Muscle of leg (tissue), 11 donors: ENCODE measurements around the gene C1QL1. TPM values are rescaled to one million over a fixed set of nuclear protein-coding genes. Genes with fewer than 3 reads are reported as not detected.
A peak's percentile ranks its signal among the peaks of the same experiment; 100 is the strongest.

Source experiments
- DNase-seq: peaks from one replicate; pipeline ENCODE4 v3.0.0; 2013
- H3K27ac ChIP-seq: one replicate; pipeline ENCODE4 v1.5.1; 2013; ENCODE audit warnings: mild to moderate bottlenecking, low read length, control low read depth
- H3K27me3 ChIP-seq: one replicate; pipeline ENCODE4 v1.6.1; 2013; ENCODE audit warnings: low read length; ENCODE audit not compliant: control insufficient read depth, insufficient read depth
- H3K36me3 ChIP-seq: one replicate; pipeline ENCODE4 v1.6.1; 2013; ENCODE audit warnings: low read length; ENCODE audit not compliant: control insufficient read depth, insufficient read depth
- H3K4me1 ChIP-seq: one replicate; pipeline ENCODE4 v1.6.1; 2013; ENCODE audit warnings: low read length; ENCODE audit not compliant: control insufficient read depth, insufficient read depth
- H3K4me3 ChIP-seq: one replicate; pipeline ENCODE4 v1.5.1; 2013; ENCODE audit warnings: low read length, control low read depth
- H3K9me3 ChIP-seq: replicated peaks from 2 replicates; pipeline ENCODE4 v1.6.1; 2013; ENCODE audit warnings: low read depth, low read length; ENCODE audit not compliant: control insufficient read depth
- WGBS: methylation state at CpG from one replicate; pipeline ENCODE4 v1.1.5; 2013; ENCODE audit warnings: missing lambda C conversion rate; ENCODE audit not compliant: insufficient coverage; 5-methylcytosine and 5-hydroxymethylcytosine counted together
- polyA plus RNA-seq, 8 donors: library from polyadenylated mRNA; unstranded; fragments of 120-200 nt; gene quantifications; one replicate each; pipeline versions ENCODE4 v1.2.1 to v1.2.3, GENCODE V29; 2013; ENCODE audit warnings: inconsistent platforms in 1 of 8, low replicate concordance in 1 of 8; ENCODE audit not compliant: insufficient read length in 8 of 8, insufficient read depth in 1 of 8
- total RNA-seq: library from RNA; stranded (reverse); fragments of 120-200 nt; gene quantifications from one replicate; pipeline ENCODE4 v1.2.4, GENCODE V29; 2013

Gene C1QL1
- total and polyA plus RNA-seq, 9 donors: 0.82 to 11.1 (median 2.5) TPM

DNA sequence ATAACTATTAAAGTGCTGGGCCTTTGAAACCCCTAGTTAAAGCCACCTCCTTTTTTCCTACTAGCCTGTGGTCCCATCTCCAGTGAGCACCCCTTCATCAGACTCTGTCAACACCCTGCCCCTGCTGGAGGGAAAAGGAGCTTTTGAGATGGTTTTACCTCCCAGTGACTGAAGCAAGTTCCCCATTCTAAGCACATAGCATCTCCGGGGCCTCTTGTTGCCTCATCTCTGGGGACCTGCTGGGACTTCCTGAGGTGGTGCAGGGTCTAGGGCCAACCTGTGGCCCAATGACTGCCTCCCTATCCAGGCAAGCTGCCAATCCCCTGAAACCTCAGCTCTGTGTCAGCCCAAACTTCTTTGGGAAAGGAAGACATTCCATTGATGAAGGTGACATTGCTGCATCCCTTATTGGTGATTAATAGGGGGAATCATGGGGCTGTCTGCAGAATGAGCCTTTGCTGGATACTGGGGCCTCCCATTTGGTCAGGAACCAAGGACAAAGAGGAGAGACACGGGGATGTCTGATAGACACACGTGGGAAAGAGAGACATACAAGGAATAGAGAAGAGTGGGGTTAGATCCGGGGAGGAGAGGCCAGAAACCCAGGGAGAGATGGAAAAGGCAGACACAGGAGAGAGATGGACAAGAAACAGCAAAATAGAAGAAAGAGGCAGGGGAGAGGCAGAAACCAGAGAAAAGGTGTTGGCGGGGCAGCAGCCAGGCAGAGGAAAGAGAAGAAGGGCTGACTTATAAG, 2.4 kb downstream of the C1QL1 start:
- Histone ChIP-seq H3K4me3 (no peak overlapping the region), H3K27me3 (peaks cover 77% of the 10 kb centered on the region), H3K4me1 (peaks cover 31% of the 10 kb centered on the region), H3K36me3 (no peaks in the 10 kb centered on the region), H3K9me3 (no peaks in the 10 kb centered on the region), H3K27ac (no peak overlapping the region)
- 57% methylated on average over 4 of the region's 5 CpGs for WGBS
- DNase-seq: no peak

DNA sequence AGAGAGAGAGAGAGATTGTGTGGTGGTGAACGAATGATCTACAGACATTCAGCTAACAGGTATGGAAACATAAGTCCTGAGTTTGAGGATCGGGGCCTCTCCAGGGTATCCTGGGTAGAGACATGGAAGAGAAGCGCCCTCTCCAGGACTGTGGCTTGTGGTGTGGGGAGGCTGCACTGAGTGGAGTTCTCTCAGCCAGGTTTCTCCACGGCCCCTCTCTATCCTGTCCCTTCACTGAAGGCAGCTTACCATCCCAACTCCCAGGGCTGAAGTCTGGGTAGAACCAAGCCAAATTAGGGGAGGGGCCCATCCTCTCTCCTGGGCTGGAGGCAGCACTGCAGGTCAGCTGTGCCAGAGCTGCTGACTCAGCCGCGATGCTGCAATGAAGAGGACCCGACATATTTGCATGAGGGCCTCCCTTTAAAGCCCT, 6.2 kb downstream of the C1QL1 start:
- Histone ChIP-seq H3K27ac (no peak overlapping the region), H3K27me3 (peaks cover 70% of the 10 kb centered on the region), H3K4me1 (peaks cover 25% of the 10 kb centered on the region), H3K4me3 (no peak overlapping the region), H3K9me3 (no peaks in the 10 kb centered on the region), H3K36me3 (no peaks in the 10 kb centered on the region)
- no peak for DNase-seq
- WGBS: no CpG with 5 or more reads among the region's 7 CpGs

DNA sequence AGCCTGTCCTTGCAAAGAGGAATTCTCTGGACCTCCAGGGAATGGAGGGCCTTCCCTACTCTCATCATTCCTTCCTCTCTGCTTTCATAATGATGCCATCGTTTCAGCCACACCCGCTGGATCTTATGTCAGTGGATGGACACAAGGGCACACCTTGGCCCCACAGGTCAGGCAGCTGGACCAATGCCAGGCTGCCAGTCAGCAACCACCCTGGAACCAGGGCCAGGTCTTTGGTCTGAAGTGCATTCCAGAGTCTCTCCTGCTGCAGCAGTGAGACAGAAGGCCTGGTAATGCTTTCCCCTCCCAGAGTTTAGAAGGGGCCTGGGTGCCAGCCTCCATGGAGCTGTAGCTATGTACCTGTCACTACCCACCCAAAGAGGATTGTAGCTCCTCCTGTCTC, 7.4 kb downstream of the C1QL1 start:
- 56% methylated on average over 2 of the region's 2 CpGs for WGBS
- no peak for DNase-seq
- Histone ChIP-seq H3K4me3 (no peak overlapping the region), H3K36me3 (no peaks in the 10 kb centered on the region), H3K27ac (no peak overlapping the region), H3K4me1 (peaks cover 17% of the 10 kb centered on the region), H3K27me3 (peaks cover 64% of the 10 kb centered on the region), H3K9me3 (no peaks in the 10 kb centered on the region)

GRCh38 chr17:44959821-44960531, 8.1 kb downstream of the C1QL1 start:
- H3K4me3 ChIP-seq: peak overlapping the region; percentile 19
- H3K9me3 ChIP-seq: no peaks in the 10 kb centered on the region
- 3% methylated on average over 38 of the region's 56 CpGs for WGBS
- no peak for DNase-seq
- no peaks in the 10 kb centered on the region for H3K36me3 ChIP-seq
- peaks cover 17% of the 10 kb centered on the region for H3K4me1 ChIP-seq
- H3K27me3 ChIP-seq: peaks cover 63% of the 10 kb centered on the region
- no peak overlapping the region for H3K27ac ChIP-seq

DNA sequence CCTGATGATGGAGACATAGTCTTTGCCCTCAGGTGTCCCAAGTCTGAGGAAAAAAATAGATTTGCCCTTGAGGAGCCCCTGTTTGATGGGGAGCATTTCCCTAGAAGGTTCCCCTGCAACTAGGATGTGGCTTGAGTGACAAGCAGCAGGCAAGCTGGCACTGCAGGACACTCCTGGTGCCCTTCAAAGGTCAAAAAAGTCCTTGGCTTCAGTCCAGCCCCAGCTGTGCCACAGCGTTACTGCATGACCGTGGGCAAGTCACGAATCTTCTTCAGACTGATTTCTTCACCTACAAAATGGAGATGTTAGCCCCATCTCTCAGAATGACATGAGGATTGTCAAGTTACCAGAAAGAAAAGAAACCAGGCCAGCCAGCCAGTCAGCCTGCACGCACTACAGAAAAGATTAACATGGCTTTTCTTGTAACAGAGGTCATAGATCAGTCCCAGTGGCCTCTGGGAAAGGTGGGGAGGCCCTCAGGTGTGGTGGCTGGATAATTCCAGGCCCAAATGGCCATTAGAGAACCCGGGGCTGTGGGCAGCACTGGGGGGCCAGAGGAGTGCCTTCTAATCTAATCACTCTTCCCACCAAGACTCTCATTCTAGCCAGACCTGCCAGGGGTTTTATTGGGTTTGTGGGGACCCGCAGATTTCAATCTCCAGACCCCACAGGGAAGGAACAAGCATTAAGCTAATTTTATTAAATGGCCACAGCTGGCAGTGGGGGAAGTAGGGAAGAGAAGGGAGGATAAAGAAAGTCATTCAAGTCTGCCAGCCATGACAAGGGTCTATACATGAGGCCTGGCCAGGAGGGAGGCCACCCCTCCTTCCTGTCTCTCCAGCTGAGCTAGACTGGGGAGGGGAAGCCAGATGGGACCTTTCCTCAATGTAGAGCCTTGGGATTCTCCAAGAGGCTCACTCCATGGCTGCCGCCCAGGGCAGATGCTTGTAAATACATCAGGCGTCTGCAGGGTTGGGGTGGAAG, 10.8 kb downstream of the C1QL1 start:
- Histone ChIP-seq H3K27me3 (peaks cover 52% of the 10 kb centered on the region), H3K36me3 (no peaks in the 10 kb centered on the region), H3K4me3 (no peak overlapping the region), H3K4me1 (peaks cover 17% of the 10 kb centered on the region), H3K27ac (no peak overlapping the region), H3K9me3 (no peaks in the 10 kb centered on the region)
- 76% methylated on average over 5 of the region's 8 CpGs for WGBS
- no peak for DNase-seq

DNA sequence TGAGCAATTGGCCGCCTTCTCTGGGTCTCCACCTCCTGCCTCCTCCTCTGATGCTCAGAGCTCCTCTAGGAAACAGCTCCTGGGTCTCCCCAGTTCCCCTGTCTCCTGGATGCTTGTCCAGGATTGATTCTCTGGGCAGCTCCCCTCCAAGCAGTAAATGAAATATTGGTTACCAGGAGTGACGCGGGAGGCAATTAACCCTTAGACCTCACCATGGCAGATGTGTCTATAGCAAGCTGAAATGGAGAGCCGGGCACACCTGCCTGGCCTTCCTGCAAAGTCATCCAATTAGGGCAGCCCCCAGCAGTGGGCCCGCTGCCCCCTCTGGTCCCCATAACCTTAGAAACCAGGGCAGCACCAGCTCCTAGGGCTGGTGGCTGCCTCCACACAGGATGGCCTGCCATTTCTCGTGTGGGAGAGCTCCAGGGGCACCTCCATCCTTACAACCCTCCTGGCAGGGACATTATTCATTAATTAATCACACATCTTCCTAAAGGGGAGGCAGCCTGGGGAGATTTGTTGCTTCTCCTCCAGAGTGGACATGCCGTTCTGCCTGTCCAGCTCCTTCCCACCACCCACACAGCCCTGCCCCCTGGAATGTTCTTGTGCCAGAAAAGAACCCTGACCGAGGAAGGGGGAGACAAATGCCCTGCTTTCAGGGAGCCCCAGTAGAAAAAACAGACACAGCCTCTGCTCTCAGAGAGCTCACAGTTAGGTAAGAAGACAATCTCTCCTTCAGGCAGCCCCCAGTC, 12.3 kb downstream of the C1QL1 start:
- WGBS: 46% methylated on average over 7 of the region's 8 CpGs
- no peak for DNase-seq
- Histone ChIP-seq H3K4me3 (no peak overlapping the region), H3K4me1 (peaks cover 16% of the 10 kb centered on the region), H3K36me3 (no peaks in the 10 kb centered on the region), H3K27me3 (peaks cover 45% of the 10 kb centered on the region), H3K9me3 (no peaks in the 10 kb centered on the region), H3K27ac (no peak overlapping the region)

DNA sequence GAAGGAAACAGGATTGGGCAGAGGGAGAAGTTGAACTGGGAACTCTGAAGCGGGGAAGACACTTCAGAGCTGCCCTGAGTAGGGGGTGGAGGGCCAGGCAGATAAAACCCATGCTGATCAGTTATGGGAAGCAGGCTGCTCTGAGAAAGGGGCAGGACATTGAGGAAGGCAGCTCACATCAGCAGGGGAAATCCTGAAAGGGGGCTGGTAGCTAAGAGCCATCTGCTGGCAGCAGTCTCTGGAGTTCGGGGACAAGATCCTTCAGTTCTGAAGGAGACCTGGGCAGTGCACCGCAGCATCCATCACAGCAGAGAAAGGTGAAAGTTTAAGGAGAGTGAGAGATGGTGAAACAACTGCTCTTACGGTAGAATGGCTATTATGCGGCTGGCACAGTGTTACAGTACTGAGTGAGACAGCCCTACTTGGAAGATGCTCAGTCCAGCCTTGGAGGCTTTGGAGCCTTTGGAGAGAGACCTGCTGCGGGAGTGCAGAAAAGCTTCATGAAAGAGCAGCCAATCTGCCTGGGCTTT, 15.1 kb downstream of the C1QL1 start:
- Histone ChIP-seq H3K9me3 (no peaks in the 10 kb centered on the region), H3K4me1 (peaks cover 5% of the 10 kb centered on the region), H3K36me3 (no peaks in the 10 kb centered on the region), H3K4me3 (no peak overlapping the region), H3K27ac (no peak overlapping the region), H3K27me3 (peaks cover 26% of the 10 kb centered on the region)
- no peak for DNase-seq
- 60% methylated on average over 6 of the region's 6 CpGs for WGBS

GRCh38 chr17:44948315-44948795, 19.7 kb downstream of the C1QL1 start:
- 29% methylated on average over 1 of the region's 7 CpGs for WGBS
- peaks cover 11% of the 10 kb centered on the region for H3K4me1 ChIP-seq
- peak overlapping the region; percentile 48 for H3K27ac ChIP-seq
- peak overlapping the region; percentile 62 for H3K4me3 ChIP-seq
- DNase-seq: no peak
- peaks cover 5% of the 10 kb centered on the region for H3K27me3 ChIP-seq
- H3K9me3 ChIP-seq: no peaks in the 10 kb centered on the region
- no peaks in the 10 kb centered on the region for H3K36me3 ChIP-seq
